B cell (primary cell): ENCODE results near the gene PET100.

Experiments
- EZH2 ChIP-seq: IDR thresholded peaks from 2 replicates; pipeline ENCODE4 v1.6.1; 2012; ENCODE audit warnings: borderline replicate concordance, low read depth, mild to moderate bottlenecking, moderate library complexity, low read length; ENCODE audit not compliant: insufficient read depth, poor library complexity, severe bottlenecking
- TF ChIP-seq, protein P1 (sequence below): fragments of 200-600 bp; IDR thresholded peaks from one replicate; pipeline ENCODE4 v1.8.0; 2022; ENCODE audit warnings: antibody characterized with exemption, mild to moderate bottlenecking

DNA sequence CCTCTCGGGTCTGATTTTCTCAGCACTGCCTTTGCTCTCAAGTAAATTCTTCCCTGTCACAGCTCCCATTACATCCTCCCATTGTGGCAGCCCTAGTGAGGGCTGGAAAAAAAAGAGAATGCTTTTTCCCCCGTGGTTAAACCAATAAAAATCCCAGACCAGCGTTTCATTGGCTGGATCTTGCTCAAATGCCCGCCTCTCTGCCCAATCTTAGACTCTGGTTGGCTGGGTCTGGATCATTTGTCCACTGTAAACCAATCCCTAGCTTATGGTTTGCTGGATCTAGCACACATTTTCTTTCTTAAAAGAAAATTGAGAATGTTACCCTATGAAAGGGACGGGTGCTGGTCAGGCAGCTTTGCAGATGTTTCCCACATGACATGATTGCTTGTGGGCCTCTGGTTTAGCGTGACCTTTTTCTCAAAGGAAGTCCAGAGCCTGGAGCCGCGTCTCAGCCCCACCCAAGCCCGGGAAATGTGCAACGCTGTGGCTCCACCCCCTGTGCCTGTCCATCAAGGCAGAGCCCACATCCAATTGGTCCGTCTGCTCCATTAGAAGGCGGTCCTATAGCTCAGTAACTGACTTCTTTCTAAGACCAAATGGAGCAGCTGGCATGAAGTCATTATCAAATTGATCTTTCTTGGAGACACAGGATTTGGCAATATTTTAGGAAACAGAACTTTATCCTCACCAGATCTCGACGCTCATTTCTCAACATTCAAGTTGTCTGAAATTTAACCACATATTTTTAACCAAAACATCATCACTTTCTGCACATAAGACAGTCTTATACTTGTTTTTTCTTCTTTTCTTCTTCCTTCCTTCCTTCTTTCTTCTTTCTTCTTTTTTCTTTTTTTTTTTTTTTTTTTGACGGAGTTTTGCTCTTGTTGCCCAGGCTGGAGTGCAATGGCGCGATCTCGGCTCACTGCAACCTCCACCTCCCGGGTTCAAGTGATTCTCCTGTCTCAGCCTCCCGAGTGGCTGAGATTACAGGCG, 44.7 kb downstream of the PET100 start:
- TF ChIP-seq, protein P1, sequence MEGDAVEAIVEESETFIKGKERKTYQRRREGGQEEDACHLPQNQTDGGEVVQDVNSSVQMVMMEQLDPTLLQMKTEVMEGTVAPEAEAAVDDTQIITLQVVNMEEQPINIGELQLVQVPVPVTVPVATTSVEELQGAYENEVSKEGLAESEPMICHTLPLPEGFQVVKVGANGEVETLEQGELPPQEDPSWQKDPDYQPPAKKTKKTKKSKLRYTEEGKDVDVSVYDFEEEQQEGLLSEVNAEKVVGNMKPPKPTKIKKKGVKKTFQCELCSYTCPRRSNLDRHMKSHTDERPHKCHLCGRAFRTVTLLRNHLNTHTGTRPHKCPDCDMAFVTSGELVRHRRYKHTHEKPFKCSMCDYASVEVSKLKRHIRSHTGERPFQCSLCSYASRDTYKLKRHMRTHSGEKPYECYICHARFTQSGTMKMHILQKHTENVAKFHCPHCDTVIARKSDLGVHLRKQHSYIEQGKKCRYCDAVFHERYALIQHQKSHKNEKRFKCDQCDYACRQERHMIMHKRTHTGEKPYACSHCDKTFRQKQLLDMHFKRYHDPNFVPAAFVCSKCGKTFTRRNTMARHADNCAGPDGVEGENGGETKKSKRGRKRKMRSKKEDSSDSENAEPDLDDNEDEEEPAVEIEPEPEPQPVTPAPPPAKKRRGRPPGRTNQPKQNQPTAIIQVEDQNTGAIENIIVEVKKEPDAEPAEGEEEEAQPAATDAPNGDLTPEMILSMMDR, result no peak
- TF ChIP-seq EZH2, result no peak
